HCT116 (cell line): ENCODE measurements around the gene PLA2G2F.

Experiments used
- CEBPB ChIP-seq: IDR thresholded peaks from 2 replicates; pipeline ENCODE4 v1.6.1; 2012; ENCODE audit warnings: low read depth
- CTCF ChIP-seq, 3 experiments: fragments of 200-600 bp in 1 of 3; sonication (generic) in 1 of 3; IDR thresholded peaks in 2 of 3; conservative IDR thresholded peaks in 1 of 3; 2 replicates each; pipeline ENCODE4 v1.5.1; 2012 to 2017; ENCODE audit warnings: low read depth in 2 of 3, low read length in 2 of 3, antibody characterized with exemption in 1 of 3, borderline replicate concordance in 1 of 3, control low read depth in 1 of 3, mild to moderate bottlenecking in 1 of 3, mixed read lengths in 1 of 3, mixed run types in 1 of 3, moderate library complexity in 1 of 3; ENCODE audit not compliant: insufficient read depth in 1 of 3
- REST ChIP-seq: IDR thresholded peaks from 2 replicates; pipeline ENCODE4 v1.6.1; 2012; ENCODE audit warnings: low read depth
- SIN3A ChIP-seq: IDR thresholded peaks from 2 replicates; pipeline ENCODE4 v1.6.1; 2012; ENCODE audit warnings: low read depth

GRCh38 chr1:20169932-20170331, 30.8 kb downstream of the PLA2G2F start:
- TF ChIP-seq CTCF (IDR thresholded peaks at IDR 0.05 in 2 of 3, conservative IDR thresholded peaks at IDR 0.05 in 1 of 3; ENCODE audit: borderline replicate concordance in 1 of 3, insufficient read depth in 1 of 3, low read depth in 2 of 3, low read length in 2 of 3) (no peak), CEBPB (no peak), SIN3A (no peak), REST (no peak)
